Parathyroid adenoma (tissue), 2 donors: ENCODE measurements around the gene ABCF2.

Experiments
- H2AFZ ChIP-seq: fragments of 300-600 bp; sonication (generic); one replicate; pipeline ENCODE4 v1.7.0; 2017; ENCODE audit warnings: antibody characterized with exemption, mild to moderate bottlenecking
- H3K27ac ChIP-seq: fragments of 300-600 bp; sonication (generic); one replicate; pipeline ENCODE4 v1.7.0; 2017
- H3K27me3 ChIP-seq: fragments of 300-600 bp; sonication (generic); one replicate; pipeline ENCODE4 v1.7.0; 2017; ENCODE audit warnings: low read length; ENCODE audit not compliant: control insufficient read depth, insufficient read depth
- H3K36me3 ChIP-seq: fragments of 300-600 bp; sonication (generic); one replicate; pipeline ENCODE4 v1.7.0; 2017; ENCODE audit warnings: low read length; ENCODE audit not compliant: control insufficient read depth, insufficient read depth
- H3K4me1 ChIP-seq: fragments of 300-600 bp; sonication (generic); one replicate; pipeline ENCODE4 v1.7.0; 2017; ENCODE audit warnings: control low read depth
- H3K4me2 ChIP-seq: fragments of 300-600 bp; sonication (generic); one replicate; pipeline ENCODE4 v1.7.0; 2017; ENCODE audit warnings: low read length
- H3K4me3 ChIP-seq: fragments of 300-600 bp; sonication (generic); one replicate; pipeline ENCODE4 v1.7.0; 2017; ENCODE audit warnings: low read depth, low read length
- H3K79me2 ChIP-seq: fragments of 300-600 bp; sonication (generic); one replicate; pipeline ENCODE4 v1.7.0; 2017; ENCODE audit warnings: control low read depth
- H3K9ac ChIP-seq: fragments of 300-600 bp; sonication (generic); one replicate; pipeline ENCODE4 v1.7.0; 2017; ENCODE audit warnings: mild to moderate bottlenecking
- H3K9me3 ChIP-seq: fragments of 300-600 bp; sonication (generic); one replicate; pipeline ENCODE4 v1.7.0; 2017; ENCODE audit warnings: low read length; ENCODE audit not compliant: control insufficient read depth
- TF ChIP-seq, protein P1 (sequence below): fragments of 300-600 bp; sonication (generic); IDR thresholded peaks from one replicate; pipeline ENCODE4 v1.7.0; 2017; ENCODE audit warnings: antibody characterized with exemption, mild to moderate bottlenecking
- donor health status: primary hyperparathyroidism.

Gene ABCF2

DNA sequence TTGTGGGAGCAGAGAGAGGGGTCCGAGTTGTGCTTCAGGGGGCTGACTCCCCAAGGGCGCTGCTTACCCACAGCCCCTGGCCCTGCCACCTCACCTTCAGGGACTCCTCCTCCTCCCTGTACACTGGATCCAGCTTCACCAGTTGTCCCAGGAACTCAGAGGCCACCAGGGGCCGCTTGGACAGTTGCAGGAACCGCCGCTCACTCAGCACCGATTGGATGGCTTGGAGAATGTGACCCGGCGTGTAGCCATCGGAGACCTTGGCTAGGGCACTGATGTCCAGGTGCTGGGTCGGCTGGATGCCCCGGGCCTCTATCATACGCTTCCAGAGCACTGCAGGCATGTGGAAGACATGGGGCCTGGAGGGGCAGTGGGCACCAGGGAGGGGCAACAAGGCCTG lies 35.5 kb downstream of the ABCF2 start:
- H3K9ac ChIP-seq, result no peak overlapping the region
- no peak overlapping the region for H3K27ac ChIP-seq

DNA sequence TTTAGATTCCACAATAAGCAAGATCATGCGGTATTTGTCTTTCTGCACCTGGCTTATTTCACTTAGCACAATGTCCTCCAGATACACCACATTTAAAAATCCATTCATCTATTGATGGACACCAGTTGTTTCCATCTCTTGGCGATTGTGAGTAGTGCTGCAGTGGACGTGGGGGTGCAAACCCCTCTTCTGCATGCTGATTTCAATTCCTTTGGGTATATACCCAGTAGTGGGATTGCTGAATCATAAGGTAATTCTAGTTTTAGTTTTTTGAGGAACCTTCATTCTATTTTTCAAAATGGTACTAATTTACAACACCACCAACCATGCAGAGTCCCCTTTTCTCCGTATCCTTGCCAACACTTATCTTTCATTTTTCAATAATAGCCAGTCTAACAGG lies 38.0 kb downstream of the ABCF2 start:
- no peak overlapping the region for H3K4me2 ChIP-seq
- H3K27ac ChIP-seq, result no peak overlapping the region
- no peak overlapping the region for H2AFZ ChIP-seq
- H3K9ac ChIP-seq, result no peak overlapping the region
- H3K4me1 ChIP-seq, result no peaks in the 10 kb centered on the region
- H3K4me3 ChIP-seq, result no peak overlapping the region
- no peaks in the 10 kb centered on the region for H3K79me2 ChIP-seq
- TF ChIP-seq, protein P1, sequence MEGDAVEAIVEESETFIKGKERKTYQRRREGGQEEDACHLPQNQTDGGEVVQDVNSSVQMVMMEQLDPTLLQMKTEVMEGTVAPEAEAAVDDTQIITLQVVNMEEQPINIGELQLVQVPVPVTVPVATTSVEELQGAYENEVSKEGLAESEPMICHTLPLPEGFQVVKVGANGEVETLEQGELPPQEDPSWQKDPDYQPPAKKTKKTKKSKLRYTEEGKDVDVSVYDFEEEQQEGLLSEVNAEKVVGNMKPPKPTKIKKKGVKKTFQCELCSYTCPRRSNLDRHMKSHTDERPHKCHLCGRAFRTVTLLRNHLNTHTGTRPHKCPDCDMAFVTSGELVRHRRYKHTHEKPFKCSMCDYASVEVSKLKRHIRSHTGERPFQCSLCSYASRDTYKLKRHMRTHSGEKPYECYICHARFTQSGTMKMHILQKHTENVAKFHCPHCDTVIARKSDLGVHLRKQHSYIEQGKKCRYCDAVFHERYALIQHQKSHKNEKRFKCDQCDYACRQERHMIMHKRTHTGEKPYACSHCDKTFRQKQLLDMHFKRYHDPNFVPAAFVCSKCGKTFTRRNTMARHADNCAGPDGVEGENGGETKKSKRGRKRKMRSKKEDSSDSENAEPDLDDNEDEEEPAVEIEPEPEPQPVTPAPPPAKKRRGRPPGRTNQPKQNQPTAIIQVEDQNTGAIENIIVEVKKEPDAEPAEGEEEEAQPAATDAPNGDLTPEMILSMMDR, result no peak
- H3K36me3 ChIP-seq, result no peaks in the 10 kb centered on the region
- no peaks in the 10 kb centered on the region for H3K9me3 ChIP-seq
- no peaks in the 10 kb centered on the region for H3K27me3 ChIP-seq

More for the DNA sequence above, 35.5 kb downstream of the ABCF2 start:
- Histone ChIP-seq H3K4me3 (no peak overlapping the region), H3K4me2 (no peak overlapping the region), H3K36me3 (no peaks in the 10 kb centered on the region), H3K79me2 (no peaks in the 10 kb centered on the region), H3K4me1 (no peaks in the 10 kb centered on the region), H3K27me3 (no peaks in the 10 kb centered on the region), H2AFZ (no peak overlapping the region), H3K9me3 (no peaks in the 10 kb centered on the region)
- TF ChIP-seq, protein P1, result no peak

DNA sequence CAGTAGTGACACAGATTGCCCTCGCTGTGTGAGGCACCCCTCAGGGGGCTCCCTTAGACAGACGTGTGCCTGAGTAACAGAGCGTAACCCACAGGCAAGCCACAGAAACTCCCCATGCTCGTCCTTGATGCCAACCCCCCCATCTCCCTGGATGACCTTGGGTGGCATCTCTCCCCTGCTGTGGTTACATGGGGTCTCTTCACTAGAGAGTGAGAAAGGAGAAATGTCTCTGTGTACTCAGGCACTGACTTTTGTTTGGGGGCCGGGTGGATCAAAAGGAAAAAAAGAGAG lies 38.8 kb downstream of the ABCF2 start:
- no peaks in the 10 kb centered on the region for H3K27me3 ChIP-seq
- no peak overlapping the region for H3K4me2 ChIP-seq
- H3K36me3 ChIP-seq, result no peaks in the 10 kb centered on the region
- no peaks in the 10 kb centered on the region for H3K9me3 ChIP-seq
- H3K79me2 ChIP-seq, result no peaks in the 10 kb centered on the region
- no peak overlapping the region for H3K9ac ChIP-seq
- H2AFZ ChIP-seq, result no peak overlapping the region
- H3K27ac ChIP-seq, result no peak overlapping the region
- H3K4me3 ChIP-seq, result no peak overlapping the region
- H3K4me1 ChIP-seq, result no peaks in the 10 kb centered on the region
- TF ChIP-seq, protein P1, result no peak

DNA sequence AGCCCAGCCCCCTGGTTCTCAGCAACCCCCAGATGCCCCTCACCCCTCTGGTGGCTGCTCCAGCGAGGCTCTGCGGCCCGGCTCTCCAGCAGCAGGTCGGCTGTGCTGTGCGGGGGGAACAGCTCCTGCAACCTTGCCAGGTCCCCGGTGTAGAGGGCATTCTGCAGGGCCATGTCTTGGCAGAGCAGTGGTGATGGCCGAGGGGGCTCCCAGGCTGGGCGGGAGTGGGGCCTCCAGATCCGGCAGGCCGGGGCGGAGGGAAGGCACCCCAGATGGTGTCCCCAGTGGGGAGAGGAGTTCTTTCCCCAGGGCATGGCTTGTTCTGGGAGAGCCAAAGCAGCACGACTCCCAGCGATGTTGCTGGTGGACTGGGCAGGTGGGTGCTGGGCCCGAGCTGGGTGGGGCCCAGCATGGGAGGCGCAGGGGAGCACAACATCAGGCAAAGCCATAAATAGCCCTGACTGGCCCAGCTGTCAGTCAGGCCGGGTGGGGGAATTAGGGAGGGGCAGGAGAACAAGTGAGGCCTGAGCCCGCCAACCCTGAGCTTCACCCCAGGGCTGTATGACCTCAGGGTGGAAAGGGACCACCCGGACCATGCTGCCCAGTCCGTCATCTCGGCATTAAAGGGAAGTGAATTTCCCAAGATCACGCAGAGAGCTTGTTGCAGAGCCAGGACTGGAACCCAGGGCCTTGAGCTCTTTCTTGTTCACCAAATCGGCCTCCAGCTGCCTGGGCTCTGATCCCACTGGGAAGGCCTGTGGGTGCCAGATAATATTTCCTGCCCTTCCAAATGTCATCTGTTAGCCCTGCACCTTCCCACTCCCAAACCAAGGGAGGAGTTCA lies 39.4 kb downstream of the ABCF2 start:
- H3K4me3 ChIP-seq, result no peak overlapping the region
- no peak overlapping the region for H2AFZ ChIP-seq
- H3K4me1 ChIP-seq, result no peaks in the 10 kb centered on the region
- no peak overlapping the region for H3K9ac ChIP-seq
- no peaks in the 10 kb centered on the region for H3K36me3 ChIP-seq
- TF ChIP-seq, protein P1, result no peak
- no peak overlapping the region for H3K27ac ChIP-seq
- H3K79me2 ChIP-seq, result no peaks in the 10 kb centered on the region
- no peaks in the 10 kb centered on the region for H3K27me3 ChIP-seq
- H3K9me3 ChIP-seq, result no peaks in the 10 kb centered on the region
- no peak overlapping the region for H3K4me2 ChIP-seq
